Measurements from ENCODE around the gene MR1.

The MR1 gene

DNA sequence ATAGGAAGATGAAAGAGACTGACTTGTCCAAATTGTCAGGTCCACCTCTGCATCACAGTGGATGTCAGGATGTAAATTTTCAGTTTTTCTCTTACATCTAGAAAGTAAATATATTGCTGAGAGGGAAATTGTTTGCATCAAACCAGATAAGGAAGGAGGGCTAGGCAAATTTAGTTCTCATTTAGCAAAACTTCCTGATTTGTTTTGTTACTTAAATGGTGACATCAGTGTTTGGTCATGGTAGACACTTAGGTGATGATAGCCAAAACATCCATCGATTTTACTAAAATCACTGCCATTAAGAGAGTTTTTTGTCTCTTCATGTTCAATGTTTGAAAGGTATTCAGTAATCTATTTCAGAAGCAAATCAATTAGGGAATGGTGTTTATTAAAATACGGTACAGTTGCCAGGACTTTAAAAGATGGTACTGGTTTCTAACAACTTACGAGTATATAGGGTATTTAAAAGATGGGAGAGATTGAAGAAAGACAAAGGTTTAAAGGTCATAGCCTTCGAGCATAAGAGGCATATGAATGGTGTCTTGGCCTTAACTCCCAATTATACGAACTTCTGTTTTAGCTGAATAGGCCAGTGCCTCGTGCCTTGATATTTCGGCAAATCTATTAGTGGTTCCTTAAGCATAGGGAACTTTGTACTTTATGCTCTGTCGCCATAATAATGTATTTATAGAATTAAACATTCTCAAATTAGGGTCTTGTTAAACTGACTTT lies 57.7 kb downstream of the MR1 start:
- DNase-seq (ENCODE audit: low spot score): no peak

DNA sequence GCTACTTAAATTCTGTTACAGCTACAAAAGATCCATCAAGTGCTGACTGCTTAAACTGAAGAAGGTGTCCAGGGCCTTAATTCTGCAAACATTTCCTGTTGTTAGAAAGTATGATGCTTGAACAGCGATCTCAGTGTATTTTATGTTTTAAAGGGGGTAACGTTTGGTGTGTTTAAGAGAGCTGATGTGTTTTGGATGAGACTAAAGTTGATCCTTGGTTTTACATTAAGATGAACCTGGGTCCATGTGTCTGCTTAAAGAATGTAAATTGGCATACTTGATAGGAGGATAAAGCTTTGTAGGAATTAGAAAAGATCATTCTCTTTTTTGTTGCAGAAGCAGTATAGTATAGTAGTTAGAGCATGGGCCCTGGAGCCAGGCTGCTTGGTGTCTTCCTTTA lies 58.3 kb downstream of the MR1 start:
- DNase-seq (ENCODE audit: low spot score): no peak

- no peak for DNase-seq (ENCODE audit: low spot score)
Measured at GRCh38 chr1:181092883-181093458, 59.2 kb downstream of the MR1 start.

DNA sequence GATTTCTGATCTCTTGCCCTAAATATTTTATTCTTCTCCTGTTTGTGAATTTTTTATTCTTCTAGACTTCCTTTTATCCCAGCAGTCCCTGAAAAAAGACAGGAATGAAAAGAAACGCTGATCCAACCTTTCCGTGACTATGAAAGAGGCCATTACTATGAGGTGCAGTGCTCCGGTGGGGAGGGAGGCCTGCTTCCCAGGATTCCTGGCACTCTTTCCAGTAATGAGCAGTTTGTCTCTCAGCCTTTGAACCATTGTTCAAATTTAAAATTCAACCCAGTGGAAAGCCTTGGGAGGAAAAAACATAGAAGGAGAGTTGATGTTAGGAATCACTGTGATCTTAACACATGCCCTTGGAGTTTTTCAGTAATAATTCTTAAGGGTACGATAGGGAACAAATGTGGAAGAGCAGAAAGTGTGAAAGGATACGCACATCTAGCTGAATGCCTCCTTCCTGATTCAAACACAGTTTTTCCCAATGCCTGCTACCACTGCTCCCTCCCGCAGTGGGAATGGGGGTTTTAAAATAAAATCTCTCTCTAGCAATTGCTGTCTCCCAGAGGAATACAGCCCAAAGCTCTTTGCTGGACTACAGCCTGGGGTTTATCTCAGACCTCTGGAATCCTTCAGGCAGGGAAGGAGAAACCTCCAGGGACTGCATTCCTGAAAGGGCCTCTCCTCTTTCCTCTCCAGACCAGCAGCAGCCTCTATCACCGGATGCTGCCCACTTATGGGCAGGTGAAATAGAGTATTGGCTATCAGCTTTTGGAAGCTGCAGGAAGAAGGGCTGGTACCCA lies 60.8 kb downstream of the MR1 start:
- no peak for DNase-seq (ENCODE audit: low spot score)

GRCh38 chr1:181095260-181095659 lies 61.5 kb downstream of the MR1 start:
- DNase-seq (ENCODE audit: low spot score): no peak

DNA sequence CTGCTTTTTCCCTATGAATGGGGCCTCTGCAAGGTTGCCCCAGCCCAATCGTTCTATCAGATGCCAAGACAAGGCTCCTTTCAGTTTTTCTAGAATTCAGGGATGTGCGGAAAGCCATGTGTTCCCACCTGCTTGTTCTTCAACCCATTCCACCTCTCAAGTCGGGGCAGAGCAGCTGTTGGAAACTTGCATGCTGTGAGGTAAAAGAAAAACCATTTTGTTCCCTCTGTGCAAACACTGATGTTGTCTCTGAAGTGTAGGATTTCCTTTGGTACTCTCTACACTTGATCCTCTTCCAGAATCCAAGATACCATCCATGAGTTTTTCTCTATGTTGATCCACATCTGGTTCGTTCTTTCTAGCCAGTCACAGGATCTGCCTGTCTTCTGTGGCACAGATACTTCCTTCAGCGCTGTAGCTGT lies 62.0 kb downstream of the MR1 start:
- no peak for DNase-seq (ENCODE audit: low spot score)

DNA sequence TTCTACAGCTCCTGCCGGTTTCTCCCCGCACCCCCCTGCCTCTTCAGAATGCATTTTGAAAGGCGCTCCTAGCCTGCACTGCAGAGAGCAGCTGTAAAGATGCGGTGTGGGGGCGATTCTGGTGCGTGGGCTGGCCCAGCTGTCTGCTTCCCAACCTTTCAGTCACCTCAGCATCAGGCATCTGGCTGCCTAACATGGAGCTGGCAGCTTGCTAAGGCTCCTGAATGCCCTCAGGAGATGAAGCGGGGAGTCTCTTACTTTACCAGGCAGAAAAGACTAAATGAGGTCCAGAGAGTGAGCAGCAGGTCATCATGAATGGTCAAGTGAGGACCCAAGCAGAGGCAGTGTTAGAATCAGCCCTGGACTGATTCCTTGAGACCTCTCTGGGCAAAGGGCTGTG lies 63.5 kb downstream of the MR1 start:
- no peak for DNase-seq (ENCODE audit: low spot score)

DNA sequence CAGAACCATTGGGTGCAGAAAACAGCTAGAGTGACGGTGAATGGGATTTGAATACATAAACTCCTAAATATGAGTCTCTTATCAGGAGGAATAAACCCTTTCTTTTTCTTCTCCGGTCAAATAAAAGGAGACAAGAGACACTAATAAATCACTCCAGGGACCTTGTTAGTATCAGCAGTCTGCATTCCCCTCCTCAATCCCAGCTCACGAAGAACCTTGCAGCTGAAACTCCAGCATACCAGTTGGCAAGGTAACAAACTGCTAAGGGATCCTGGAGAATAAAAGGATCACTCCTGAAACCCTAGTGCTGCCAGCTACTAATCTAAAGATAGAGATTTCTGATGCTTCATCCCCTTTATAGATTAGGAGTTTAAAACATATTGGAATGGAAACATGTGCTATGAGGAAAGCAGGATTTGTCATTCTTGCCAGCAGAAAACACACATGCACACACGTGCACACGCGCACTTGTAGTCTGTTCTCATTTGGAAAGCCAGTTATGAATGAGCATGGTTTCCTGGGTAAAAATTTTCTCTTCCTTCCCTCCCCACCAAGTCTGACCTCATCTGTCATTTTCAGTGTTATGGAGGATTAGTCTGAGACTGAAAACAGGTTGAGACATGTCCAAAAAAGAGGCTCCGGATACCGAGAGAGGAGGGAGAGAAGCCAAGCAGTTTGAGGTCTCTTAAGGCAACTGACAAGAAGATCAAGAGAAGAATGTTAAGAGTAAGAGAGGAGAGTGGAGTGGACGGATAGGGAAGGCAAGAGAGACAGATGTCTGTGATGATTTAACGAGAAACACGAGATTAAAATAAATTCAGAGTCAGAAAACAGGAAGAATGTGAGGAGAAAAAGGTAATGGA lies 65.6 kb downstream of the MR1 start:
- peak; percentile 91 for DNase-seq (ENCODE audit: low spot score)

DNA sequence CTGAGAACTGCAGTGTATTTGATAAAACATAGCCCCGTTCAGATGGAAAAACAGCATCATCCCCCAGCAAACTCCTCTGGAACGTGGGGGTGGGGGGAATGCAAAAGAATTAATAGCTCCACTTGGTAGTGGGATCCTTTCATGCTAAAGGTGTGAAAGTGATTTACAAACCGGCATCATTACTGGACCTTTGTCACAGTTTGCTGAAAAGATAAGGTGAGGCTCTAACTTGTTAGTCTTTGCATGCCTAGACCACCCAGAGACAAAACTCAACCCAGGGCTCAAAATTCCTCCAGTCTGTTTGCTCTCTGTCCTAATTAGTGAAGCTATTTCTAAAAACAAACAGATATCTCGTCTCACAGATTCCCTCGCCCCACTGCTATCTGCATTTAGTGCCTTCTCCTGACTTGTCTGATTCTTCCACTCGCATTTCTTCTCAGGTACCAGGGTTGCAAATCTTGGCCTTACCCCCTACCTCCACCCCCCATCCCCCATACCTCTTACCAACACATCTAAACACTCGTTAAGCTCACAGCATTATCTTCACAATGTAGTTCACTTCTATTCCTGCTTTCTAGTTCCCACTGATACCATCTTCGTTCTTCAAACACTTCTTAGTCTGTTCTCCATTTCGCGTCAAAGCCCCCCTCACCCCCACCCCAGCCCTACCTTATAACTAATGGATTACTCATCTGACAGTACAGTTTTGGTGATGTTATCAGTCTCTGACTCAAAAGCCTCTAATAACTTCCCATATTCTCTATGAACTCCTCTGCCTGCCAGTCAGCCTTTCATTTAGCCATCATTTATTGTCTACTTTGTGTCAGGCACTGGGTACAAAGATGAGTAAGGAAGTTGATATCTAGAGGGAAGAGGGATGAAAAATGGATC lies 66.5 kb downstream of the MR1 start:
- DNase-seq (ENCODE audit: low spot score): peak; percentile 47

GRCh38 chr1:181100934-181101333 lies 67.2 kb downstream of the MR1 start:
- DNase-seq (ENCODE audit: low spot score): no peak

DNA sequence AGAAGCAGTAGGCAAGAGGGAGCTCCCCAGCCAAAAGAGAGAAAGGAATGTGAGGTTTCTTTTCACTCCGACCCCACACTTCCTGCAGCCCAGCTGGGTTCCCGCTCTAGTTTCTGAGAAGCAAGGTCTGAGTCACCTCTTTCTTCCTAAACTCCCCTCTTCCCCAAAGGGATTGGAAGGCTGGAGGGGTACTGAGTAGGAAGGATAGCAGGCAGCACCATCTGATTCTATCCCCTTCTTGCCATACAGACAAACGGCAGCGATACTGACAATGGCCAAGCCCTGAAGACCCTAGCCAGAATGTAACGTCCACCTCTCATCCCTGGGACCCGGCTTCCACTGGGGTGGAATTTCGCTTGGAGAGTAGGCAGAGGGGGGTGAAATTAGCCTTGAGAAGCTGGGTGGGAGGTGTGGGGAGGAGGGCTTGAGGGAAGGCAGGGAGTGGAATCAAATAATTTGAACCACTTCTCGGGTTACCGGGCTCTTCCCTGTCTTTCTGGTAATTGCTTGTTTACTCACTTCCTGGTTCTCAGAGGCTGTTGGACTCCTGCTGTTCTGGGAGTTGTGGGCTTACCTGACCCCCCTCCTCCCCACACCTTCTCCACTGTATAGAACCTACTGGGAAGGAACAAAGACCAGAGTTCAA lies 67.9 kb downstream of the MR1 start:
- no peak for DNase-seq (ENCODE audit: low spot score)

- DNase-seq (ENCODE audit: low spot score): no peak
Measured at GRCh38 chr1:181102841-181103240, 69.1 kb downstream of the MR1 start.

DNA sequence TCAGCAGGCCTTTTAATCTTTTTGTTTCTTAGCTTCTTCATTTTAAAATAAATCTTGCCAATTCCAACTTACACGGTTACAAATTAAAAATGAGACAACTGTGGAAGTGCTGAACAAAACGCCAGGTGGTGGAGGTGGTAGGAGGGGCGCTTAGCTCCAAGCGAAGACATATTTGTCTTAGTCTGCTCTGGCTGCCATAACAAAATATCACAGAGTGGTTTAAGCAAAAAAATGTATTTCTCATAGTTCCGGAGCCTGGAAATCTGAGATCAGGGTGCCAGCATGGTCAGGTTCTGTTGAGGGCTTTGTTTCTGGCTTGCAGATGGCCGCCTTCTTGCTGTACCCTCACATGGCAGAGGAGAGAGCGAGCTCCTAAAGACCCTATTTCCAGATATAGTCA lies 69.6 kb downstream of the MR1 start:
- DNase-seq (ENCODE audit: low spot score): no peak

DNA sequence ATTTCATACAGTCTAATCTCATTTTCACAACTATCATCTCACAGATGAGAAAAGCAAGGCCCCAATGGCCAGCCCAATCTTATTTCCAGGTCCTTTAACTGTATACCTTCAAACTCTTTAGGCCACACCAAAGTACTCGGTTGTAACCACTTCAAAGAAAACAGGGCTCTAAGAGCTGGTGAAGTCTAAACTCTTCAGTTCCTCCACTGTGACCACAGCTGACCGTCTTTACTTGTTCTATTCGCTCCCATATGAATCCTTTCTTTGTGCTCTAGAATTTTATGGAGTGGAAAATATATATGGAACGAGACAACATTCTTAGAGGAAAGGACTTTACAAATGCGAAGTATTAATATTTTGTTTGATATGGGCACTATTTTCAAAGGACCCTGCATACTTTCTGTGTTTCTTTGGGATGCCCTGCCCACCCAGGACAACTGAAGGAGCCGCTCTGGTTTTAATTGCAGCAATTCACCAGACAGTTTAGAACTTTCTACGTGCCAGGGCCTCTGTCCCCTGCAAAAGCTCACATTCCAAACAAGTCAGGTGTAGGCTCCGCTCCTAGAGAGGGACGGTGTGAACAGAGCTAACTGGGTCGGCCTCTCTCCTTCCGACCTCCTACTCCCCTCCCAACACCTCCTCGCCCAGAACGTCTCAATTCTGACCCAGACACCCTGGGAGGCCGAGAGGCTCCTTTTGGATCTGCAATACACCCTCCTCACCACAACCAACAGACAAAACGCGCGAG lies 70.4 kb downstream of the MR1 start:
- no peak for DNase-seq (ENCODE audit: low spot score)

DNA sequence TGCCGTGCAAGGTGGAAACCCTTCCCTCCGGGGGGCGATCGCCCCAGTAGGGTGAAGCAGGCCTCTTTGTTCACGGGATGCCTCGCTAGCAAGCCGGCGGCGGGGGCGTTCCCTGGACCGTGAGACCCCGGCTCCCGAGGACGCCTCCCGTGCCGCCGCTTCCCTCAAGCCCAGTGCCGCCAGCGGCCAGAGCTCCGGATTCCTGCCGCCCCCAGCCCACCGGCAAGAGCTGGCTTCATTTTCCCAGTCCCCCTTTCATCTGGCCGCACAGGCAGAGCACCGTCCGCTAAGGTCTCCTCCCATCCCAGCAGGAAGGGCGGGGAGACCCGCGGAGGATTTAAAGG lies 71.0 kb downstream of the MR1 start:
- no peak for DNase-seq (ENCODE audit: low spot score)

DNA sequence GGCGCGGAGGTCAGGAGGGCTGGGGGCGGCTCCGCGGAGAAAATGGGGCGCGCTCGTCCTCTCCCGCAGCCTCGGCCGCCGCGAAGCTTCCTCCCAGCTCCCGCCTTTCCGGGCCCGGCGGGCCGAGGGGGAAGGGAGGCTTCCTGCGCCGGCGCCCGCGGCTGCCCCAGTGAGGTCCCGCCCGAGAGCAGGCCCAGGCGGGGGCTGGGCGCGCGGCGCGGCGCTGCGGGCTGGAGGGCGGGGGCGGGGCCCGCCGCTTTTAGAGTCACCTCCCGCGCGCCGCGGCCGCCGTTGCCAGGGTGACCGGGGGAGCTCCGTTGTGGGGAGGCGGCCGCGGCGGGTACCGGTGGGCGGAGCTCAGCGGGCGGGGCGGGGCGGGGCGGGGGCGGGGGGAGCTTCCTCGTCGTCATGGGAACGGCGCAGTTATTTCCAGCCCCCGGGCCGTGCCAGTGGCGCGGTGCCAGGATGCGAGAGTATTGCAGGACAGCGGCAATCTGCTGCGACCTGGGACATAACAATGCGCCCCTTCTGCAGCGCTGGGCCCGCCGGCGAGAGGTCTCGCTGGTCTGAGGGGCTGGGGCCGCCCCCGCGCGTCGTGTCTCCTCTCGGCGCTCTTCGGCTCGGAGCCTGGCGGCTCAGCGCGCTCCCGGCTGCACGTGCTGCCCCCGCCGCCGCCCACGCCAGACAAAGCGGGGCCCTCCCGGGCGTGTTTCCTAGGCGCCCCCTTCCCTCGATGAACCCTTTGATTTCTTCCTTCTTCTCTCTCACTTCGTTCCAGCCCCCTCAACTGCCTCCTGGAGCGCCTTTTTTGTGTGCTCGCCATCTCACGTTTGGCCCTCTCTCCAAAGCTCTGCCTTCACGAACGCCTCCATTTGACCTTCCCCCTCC lies 71.6 kb downstream of the MR1 start:
- DNase-seq (ENCODE audit: low spot score): peak; percentile 91

GRCh38 chr1:181106022-181106312 lies 72.2 kb downstream of the MR1 start:
- DNase-seq (ENCODE audit: low spot score): no peak

GRCh38 chr1:181106479-181106878 lies 72.7 kb downstream of the MR1 start:
- DNase-seq (ENCODE audit: low spot score): no peak

GRCh38 chr1:181107711-181108110 lies 73.9 kb downstream of the MR1 start:
- no peak for DNase-seq (ENCODE audit: low spot score)
